GM21737 (cell line): Measurements from ENCODE around the gene MTUS2.

ENCODE experiments used
- ATAC-seq: cut with Tn5 transposase; IDR thresholded peaks from one replicate; pipeline ENCODE4 v1.9.1; 2021; ENCODE audit warnings: mild to moderate bottlenecking, moderate library complexity; ENCODE audit not compliant: unreplicated experiment

MTUS2 gene

DNA sequence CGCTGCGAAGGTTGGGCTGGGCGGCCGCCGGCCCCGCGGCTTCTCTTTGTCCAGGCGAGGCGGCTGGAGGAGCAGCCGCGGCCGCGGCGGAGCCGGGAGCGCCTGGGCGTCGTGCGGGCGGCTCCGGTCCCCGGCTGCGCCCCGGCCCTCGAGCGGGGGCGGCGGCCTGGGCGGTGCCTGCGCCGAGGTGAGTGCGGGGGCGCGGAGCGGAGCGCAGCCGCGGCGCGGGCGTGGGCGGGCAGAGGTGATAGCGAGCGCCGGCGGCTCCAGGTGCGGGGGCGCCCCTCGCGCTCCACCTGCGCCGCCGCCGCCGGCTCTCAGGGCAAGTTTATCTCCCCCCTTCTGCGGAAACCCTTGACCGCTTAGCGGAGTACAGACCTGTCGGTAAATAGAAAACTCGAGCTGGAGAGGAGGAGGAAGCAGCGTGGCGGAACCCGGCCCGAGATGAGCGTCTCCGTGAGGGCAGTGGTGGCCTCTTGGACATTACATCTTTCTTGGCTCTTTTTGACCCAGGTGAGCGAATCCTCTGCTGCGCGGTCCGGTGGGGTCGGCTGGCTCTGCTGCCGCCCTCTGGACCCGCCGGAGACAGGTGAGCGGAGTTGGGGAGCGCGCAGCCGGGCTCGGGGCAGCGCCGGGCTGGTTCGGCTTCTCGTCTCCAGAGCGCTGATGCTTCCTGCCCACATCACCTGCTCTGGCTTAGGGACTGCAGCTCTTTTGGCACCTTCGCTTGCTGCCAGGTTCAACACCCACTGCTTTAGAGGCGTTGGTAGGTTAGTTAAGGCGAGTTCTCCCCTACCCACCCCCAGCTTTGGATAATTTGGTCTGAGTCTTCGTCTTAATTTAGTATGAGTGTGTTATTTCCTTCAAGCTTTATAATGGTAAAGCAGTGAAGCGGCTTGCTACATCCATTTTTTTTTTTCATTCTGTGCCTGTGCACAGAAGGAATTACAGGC is at the start of gene MTUS2:
Gene MTUS2 (plus strand): TSS at position 241 of the 953 bp plus-strand sequence.
- ATAC-seq = no peak

DNA sequence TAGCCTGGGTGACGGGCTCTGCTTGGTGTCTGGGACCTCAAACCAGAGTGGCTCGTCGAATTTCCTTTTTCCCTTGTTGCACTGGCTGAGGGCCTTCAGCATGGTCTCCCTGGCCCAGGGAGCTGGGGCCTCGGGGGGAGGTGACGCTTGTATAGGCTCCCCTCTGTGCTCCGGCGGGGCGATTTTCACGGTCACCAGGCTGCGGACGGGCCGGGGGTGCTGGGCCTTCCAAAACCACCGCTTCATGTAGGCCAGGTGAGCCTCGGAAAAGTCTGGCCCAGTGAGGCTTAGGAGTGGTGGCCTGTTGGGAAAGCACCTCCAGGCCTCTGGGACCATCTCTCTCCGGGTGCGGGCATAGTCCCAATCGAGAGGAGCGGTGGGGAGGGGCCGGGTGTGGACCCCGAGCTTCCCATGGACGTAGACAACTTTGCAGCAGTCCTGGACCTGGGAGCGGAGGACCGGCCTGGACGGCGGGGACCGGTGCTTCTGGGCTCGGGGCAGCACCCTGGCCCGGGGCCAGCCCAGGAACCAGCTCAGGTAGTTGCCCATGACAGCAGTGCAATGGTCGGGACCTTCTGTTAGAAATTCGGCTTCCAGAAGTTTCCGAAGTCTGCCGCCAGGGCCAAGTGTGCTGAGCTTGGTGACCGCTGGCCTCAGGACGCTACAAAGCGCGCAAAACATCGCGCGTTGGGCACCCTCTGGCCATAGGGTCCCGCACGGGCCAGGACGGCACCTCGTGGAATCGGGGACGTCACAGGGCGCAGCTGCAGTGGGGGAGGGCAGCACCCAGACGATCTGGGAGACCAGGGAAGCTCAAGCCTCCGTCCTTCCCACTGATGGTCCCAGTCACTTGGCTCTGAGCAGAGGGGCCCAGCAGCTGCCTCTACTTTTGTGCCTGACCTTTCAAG is 41.6 kb upstream of the MTUS2 start:
- ATAC-seq = no peak

- no peak for ATAC-seq
Observed at GRCh38 chr13:28792992-28793391, 27.1 kb upstream of the MTUS2 start.

- ATAC-seq = no peak
Observed at GRCh38 chr13:28794396-28794795, 25.7 kb upstream of the MTUS2 start.

- ATAC-seq = no peak
Observed at GRCh38 chr13:28796938-28797257, 23.2 kb upstream of the MTUS2 start.

GRCh38 chr13:28805193-28805819 is 14.8 kb upstream of the MTUS2 start:
- ATAC-seq = no peak

- ATAC-seq = no peak
Observed at GRCh38 chr13:28817204-28817603, 2.9 kb upstream of the MTUS2 start.

GRCh38 chr13:28819046-28819730 is 951 bp upstream of the MTUS2 start:
- no peak for ATAC-seq

DNA sequence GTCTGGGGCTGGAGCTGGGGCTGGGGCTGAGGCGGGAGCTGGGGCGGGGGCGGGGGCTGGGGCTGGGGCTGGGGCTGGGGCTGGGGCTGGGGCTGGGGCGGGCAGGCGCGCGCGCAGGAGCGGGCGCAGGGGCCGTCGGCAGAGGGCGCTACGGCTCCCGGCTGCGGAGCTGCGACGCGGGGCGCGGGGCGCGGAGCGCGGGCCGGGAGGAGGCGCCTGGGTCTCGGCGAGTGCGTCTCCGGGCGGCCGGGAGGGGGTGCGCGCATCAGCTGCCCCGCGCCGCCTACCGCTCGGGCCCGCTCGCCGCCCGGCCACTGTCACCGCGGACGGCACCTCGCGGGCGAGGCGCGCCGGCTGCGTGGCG is 422 bp upstream of the MTUS2 start:
- no peak for ATAC-seq

GRCh38 chr13:28822151-28822550 is 2.0 kb downstream of the MTUS2 start:
- ATAC-seq = no peak

- no peak for ATAC-seq
Observed at GRCh38 chr13:28822801-28823200, 2.7 kb downstream of the MTUS2 start.

DNA sequence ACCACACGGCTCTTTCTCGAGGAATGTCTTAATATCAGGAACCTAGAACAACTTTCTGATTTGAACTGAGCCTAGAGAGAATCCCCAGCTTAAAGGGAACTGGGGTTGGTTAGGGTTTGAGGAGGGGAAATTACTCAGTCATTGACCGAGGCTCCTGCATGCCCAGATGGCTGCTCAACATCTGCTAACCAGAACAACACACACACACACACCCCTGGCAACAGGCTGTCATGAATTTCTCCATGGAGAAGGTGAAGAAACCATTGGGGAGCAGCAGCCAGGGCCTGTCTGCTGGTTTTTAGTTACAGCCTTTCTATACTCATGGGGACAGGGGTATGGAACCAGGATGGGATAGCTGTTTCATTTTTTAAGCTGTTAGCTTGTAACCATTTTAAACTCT is 5.2 kb downstream of the MTUS2 start:
- no peak for ATAC-seq

- ATAC-seq = no peak
Observed at GRCh38 chr13:28826368-28826767, 6.2 kb downstream of the MTUS2 start.

- no peak for ATAC-seq
Observed at GRCh38 chr13:28830580-28830979, 10.4 kb downstream of the MTUS2 start.

- ATAC-seq = no peak
Observed at GRCh38 chr13:28831117-28831516, 11.0 kb downstream of the MTUS2 start.

GRCh38 chr13:28837111-28837510 is 17.0 kb downstream of the MTUS2 start:
- ATAC-seq = no peak

- ATAC-seq = no peak
Observed at GRCh38 chr13:28843639-28844038, 23.5 kb downstream of the MTUS2 start.

DNA sequence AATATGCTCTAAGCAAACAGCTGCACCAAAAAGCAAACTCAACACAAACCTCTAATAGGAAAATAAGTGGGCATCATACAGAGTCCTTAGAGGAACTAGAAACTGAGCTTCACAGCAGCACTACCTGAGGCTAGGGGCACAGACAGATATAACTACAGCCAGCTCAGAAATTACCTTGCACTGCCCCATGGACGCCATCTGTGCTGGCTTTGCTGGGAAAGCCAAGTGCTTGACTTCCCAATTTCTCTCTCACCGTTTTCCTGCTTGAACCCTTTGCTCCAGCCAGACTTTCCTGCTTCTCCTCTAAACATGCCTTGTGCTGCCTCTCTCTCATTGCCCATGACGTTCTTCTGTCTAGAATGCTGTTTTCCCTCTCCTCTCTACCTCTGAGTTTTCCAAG is 29.3 kb downstream of the MTUS2 start:
- no peak for ATAC-seq

- ATAC-seq = no peak
Observed at GRCh38 chr13:28850226-28850625, 30.1 kb downstream of the MTUS2 start.

GRCh38 chr13:28851422-28851821 is 31.3 kb downstream of the MTUS2 start:
- no peak for ATAC-seq

DNA sequence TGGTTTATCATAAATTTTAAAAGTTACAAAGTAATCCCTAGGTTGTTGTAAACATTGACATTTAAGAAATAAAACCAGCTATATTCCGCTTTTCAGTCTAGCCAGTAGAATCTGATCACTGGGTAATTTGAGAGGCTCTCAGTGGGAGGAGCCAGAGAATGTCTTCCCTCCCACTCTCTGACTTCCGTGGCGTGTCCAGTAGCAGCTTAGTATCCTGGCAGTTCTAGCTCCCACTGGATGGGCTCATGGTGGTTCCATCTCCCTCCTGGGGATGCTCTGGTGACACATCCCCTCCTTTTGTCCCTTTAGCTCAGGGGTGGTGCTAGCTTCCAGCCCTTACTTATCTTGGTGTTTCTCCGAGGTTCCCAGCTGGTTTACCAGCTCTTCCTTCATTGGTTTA is 34.5 kb downstream of the MTUS2 start:
- no peak for ATAC-seq
